Tibial artery (tissue), 4 donors: ENCODE data around the gene SMIM12.

Experiments used
- DNase-seq, 2 donors: peaks; one replicate each; pipeline ENCODE4 v3.0.0-alpha.2; 2019
- H3K27ac ChIP-seq, 2 donors: fragments of 200-600 bp; sonication (generic) in 1 of 2; 1 replicate in 1 of 2; 2 replicates in 1 of 2; pipeline ENCODE4 v1.5.1; 2018 to 2019; ENCODE audit warnings: mild to moderate bottlenecking in 1 of 2
- H3K27me3 ChIP-seq, 2 donors: fragments of 200-600 bp; sonication (generic) in 1 of 2; one replicate each; pipeline versions ENCODE4 v1.5.1 to v1.6.0; 2016 to 2019
- H3K36me3 ChIP-seq, 3 donors: fragments of 200-600 bp; sonication (generic) in 2 of 3; one replicate each; pipeline ENCODE4 v1.5.1; 2016 to 2019; ENCODE audit warnings: mild to moderate bottlenecking in 2 of 3
- H3K4me1 ChIP-seq, 4 donors: fragments of 200-600 bp; sonication (generic) in 2 of 4; 1 replicate in 3 of 4; 2 replicates in 1 of 4; pipeline ENCODE4 v1.5.1; 2016 to 2019
- H3K4me3 ChIP-seq, 2 donors: fragments of 200-600 bp; sonication (generic) in 1 of 2; 1 replicate in 1 of 2; 2 replicates in 1 of 2; pipeline ENCODE4 v1.5.1; 2018 to 2019; ENCODE audit warnings: mild to moderate bottlenecking in 2 of 2
- H3K9me3 ChIP-seq, 3 donors: fragments of 200-600 bp; sonication (generic) in 1 of 3; one replicate each; pipeline ENCODE4 v1.5.1; 2016 to 2019
- intact Hi-C: fragments of 100-400 bp; cut with DNase I; formaldehyde crosslinking; loops from one replicate; pipeline ENCODE4 v1.15.0; 2023; ENCODE audit warnings: low total_unique reads
- TF ChIP-seq, protein P1 (sequence below), 2 experiments: fragments of 200-600 bp in 1 of 2; fragments of 450-650 bp in 1 of 2; IDR thresholded peaks; one replicate each; pipeline ENCODE4 v1.5.1; 2017 to 2019; ENCODE audit warnings: antibody characterized with exemption in 2 of 2, mild to moderate bottlenecking in 1 of 2, moderate library complexity in 1 of 2

SMIM12 gene

DNA sequence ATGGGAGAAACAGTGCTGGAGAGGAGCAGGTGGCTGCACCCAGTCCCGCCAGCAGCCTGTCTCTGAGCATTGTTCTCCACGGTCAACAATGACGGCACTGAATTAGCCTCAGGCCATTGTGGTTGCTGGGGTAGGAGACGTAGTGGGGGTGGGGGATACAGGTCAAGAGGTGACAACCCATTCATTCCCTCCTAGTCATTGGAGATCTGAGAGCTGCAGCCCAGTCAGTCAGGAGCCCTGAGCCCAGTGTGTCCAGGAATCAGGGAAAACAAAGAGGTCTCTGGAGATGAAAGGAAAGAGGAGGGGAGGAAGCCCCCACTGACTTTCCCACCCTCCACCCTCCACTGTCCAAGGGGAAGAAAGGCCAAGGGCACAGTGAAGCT, 15.3 kb downstream of the SMIM12 start:
- TF ChIP-seq, protein P1, sequence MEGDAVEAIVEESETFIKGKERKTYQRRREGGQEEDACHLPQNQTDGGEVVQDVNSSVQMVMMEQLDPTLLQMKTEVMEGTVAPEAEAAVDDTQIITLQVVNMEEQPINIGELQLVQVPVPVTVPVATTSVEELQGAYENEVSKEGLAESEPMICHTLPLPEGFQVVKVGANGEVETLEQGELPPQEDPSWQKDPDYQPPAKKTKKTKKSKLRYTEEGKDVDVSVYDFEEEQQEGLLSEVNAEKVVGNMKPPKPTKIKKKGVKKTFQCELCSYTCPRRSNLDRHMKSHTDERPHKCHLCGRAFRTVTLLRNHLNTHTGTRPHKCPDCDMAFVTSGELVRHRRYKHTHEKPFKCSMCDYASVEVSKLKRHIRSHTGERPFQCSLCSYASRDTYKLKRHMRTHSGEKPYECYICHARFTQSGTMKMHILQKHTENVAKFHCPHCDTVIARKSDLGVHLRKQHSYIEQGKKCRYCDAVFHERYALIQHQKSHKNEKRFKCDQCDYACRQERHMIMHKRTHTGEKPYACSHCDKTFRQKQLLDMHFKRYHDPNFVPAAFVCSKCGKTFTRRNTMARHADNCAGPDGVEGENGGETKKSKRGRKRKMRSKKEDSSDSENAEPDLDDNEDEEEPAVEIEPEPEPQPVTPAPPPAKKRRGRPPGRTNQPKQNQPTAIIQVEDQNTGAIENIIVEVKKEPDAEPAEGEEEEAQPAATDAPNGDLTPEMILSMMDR (IDR thresholded peaks at IDR 0.05): no peak
- Histone ChIP-seq H3K4me1 (peaks cover 6 to 71% (median 29%) of the 10 kb centered on the region in 4 donors), H3K36me3 (no peaks in the 10 kb centered on the region), H3K9me3 (no peaks in the 10 kb centered on the region), H3K4me3 (no peak overlapping the region), H3K27ac (no peak overlapping the region), H3K27me3 (no peaks in the 10 kb centered on the region)
- DNase-seq: peak in 1 of 2 donors; percentile 42
- intact Hi-C loops: no loop called here

DNA sequence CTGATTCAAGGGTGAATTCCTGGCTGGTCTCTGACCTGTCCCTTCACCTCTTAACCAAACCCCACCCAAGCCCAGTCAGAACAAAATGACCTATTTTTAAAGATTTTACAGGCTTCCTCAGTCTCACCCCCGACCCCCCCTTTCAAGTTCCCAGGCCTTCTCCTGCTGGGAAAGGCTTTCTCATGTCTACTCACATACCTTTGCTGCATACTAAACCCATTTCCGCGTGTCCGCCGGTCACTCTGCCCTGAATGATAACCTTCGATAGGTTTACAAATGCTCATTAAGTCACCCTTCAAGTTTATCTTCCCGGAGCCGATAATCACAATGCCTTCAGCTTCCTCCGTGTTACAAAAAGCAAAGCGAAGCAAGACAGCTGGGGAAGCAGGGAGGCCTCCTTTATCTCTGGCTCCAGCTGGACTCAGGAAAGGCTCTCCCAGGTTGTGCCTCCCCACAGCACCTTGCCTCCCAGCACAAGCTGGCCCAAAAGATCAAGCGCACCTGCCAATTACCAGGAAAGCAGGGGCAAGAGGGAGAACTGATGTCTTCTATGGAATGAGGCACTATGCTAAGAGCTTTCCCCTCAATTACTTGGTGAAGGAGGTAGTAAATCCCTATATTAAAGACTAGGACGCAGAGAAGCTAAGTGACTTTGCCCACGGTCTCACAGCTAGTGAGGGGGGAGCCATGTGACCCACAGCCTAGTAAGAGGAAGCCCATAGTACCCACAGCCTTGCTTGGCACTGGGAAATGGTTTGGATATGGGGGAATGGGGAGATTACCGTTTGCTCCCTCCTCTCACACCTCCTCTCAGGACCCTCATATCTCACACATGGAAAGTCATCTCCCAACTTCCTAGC, 15.9 kb downstream of the SMIM12 start:
- H3K27ac ChIP-seq: no peak overlapping the region
- no peak overlapping the region for H3K4me3 ChIP-seq
- DNase-seq: peak in 1 of 2 donors; percentile 31
- TF ChIP-seq, protein P1 (IDR thresholded peaks at IDR 0.05): no peak
- no peaks in the 10 kb centered on the region for H3K36me3 ChIP-seq
- H3K4me1 ChIP-seq: peaks cover 6 to 68% (median 29%) of the 10 kb centered on the region in 4 donors
- no peaks in the 10 kb centered on the region for H3K27me3 ChIP-seq
- intact Hi-C loops: no loop called here
- H3K9me3 ChIP-seq: no peaks in the 10 kb centered on the region

DNA sequence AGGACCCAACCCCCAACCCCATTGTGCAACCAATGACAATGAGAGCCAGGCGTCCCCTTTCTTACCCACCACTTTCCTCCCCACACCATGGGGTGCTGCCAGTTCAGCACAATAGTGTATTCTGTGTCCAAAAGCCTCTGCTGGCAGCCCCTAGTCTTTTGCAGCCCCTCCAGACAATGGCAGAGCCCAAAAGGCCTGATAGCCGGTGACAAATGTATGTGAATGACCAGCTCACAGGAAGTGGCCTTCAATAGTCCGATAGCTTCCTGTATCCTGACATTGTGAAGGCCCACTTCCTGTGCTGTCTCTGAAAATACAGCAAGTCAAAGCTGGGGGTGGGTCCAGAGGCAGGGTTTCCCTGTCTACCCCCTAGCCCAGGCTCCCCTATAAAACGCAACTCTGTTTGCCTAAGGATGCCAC, 16.6 kb downstream of the SMIM12 start:
- TF ChIP-seq, protein P1 (IDR thresholded peaks at IDR 0.05): no peak
- peak in 1 of 2 donors; percentile 47 for DNase-seq
- peaks cover 6 to 69% (median 26%) of the 10 kb centered on the region in 4 donors for H3K4me1 ChIP-seq
- H3K27ac ChIP-seq: no peak overlapping the region
- H3K27me3 ChIP-seq: no peaks in the 10 kb centered on the region
- no peaks in the 10 kb centered on the region for H3K9me3 ChIP-seq
- no peaks in the 10 kb centered on the region for H3K36me3 ChIP-seq
- intact Hi-C loops: no loop called here
- H3K4me3 ChIP-seq: no peak overlapping the region

DNA sequence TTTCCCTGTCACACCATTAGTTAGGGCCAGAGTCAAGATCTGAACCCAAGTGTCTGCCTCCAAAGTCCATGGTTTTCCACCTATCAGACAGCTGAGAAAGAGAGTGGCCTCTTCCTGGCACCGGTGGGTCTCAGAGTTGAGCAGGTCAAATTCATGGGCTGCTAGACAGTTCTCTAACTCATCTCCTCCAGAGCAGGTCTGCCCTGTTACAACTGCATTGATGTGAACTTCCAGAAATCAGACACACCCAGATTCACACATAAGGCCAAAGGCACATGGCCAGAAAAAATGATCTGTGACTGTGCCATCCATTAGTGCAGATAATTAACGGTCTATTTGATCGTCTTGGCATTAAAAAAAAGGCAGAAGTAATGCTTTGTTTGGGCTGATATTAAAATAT, 17.5 kb downstream of the SMIM12 start:
- no peak for DNase-seq
- Histone ChIP-seq H3K9me3 (no peaks in the 10 kb centered on the region), H3K4me3 (no peak overlapping the region), H3K36me3 (no peaks in the 10 kb centered on the region), H3K27ac (no peak overlapping the region), H3K27me3 (no peaks in the 10 kb centered on the region), H3K4me1 (peaks cover 4 to 70% (median 27%) of the 10 kb centered on the region in 4 donors)
- TF ChIP-seq, protein P1 (IDR thresholded peaks at IDR 0.05): no peak
- intact Hi-C loops: no loop called here

DNA sequence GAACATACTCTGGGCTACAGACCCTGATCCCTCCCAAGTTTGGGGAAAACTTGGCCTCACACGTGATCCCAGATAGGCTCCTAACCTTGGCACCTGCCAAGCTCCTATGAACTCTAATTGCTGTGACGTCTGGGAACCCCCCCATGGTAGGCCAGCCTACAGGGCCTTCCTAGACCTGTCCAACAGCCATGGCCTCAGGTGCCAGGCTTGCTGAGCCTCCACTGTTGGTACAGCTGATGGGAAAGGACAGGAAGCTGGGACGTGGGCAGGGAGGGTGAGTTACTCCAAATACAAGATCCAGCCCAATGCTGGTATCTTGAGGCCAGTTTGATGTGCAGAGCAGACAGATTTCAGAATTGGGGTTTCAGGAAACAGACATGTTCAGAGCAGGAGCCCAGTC, 19.1 kb downstream of the SMIM12 start:
- no peak overlapping the region for H3K4me3 ChIP-seq
- H3K4me1 ChIP-seq: peaks cover 0 to 70% (median 31%) of the 10 kb centered on the region in 4 donors
- no peaks in the 10 kb centered on the region for H3K27me3 ChIP-seq
- no peak for DNase-seq
- intact Hi-C loops: no loop called here
- H3K9me3 ChIP-seq: no peaks in the 10 kb centered on the region
- TF ChIP-seq, protein P1 (IDR thresholded peaks at IDR 0.05): no peak
- peak overlapping the region in 1 of 2 donors; percentile 15 for H3K27ac ChIP-seq
- H3K36me3 ChIP-seq: no peaks in the 10 kb centered on the region
